ENCODE results near the gene PTPRK. TPM values are rescaled to one million over a fixed set of nuclear protein-coding genes. Genes with fewer than 3 reads are reported as not detected.

The PTPRK gene
- total RNA-seq, 1 experiment from 2014 or later = 34.2 TPM

- DNase-seq (ENCODE audit: low read depth, low spot score) = no peak
Observed at GRCh38 chr6:128443553-128443952, 76.8 kb downstream of the PTPRK start.

GRCh38 chr6:128439627-128440026, 80.8 kb downstream of the PTPRK start:
- TF ChIP-seq POLR2AphosphoS5 (IDR thresholded peaks at IDR 0.05; ENCODE audit: low read depth, low read length) = no peak
- Histone ChIP-seq H2AFZ (ENCODE audit: low read depth, low read length, poor library complexity, severe bottlenecking) (no peak overlapping the region), H3K36me3 (ENCODE audit: control insufficient read depth in 1 of 2, insufficient read depth in 2 of 2, low read length in 2 of 2) (no peaks in the 10 kb centered on the region), H3K9me3 (ENCODE audit: control insufficient read depth in 1 of 2, insufficient read depth in 1 of 2, low read depth in 1 of 2, low read length in 2 of 2) (no peaks in the 10 kb centered on the region), H3K9me2 (ENCODE audit: insufficient read depth) (no peaks in the 10 kb centered on the region), H3K4me3 (replicated peaks in 1 of 2; ENCODE audit: low read depth in 1 of 2, low read length in 2 of 2) (no peak overlapping the region), H3K27me3 (ENCODE audit: insufficient read depth, low read length) (no peaks in the 10 kb centered on the region), H3K4me1 (ENCODE audit: control insufficient read depth in 1 of 2, insufficient read depth in 2 of 2, low read length in 2 of 2) (peaks cover 0 to 7% of the 10 kb centered on the region in 2 experiments; a peak in 2 of 4 replicates), H4K20me1 (ENCODE audit: insufficient read depth) (no peaks in the 10 kb centered on the region), H3K4me2 (ENCODE audit: low read length) (no peak overlapping the region), H3K79me2 (ENCODE audit: insufficient read depth, low read length) (no peaks in the 10 kb centered on the region), H3K9ac (ENCODE audit: low read length) (no peak overlapping the region), H3K27ac (ENCODE audit: low read depth, low read length) (no peak overlapping the region)
- ChIA-PET RAD21 (ENCODE audit: low non-redundant PET in 1 of 2, low total read pairs in 2 of 2, uncharacterized antibody in 2 of 2, unreplicated experiment in 2 of 2) (no interaction called here), POLR2A (no interaction called here), CTCF (no interaction called here)
- DNase-seq (ENCODE audit: low read depth, low spot score) (no peak), ATAC-seq (no peak)
- no TSS peak for BruUV-seq (replicated peaks)
- intact Hi-C loops (cut with micrococcal nuclease) = no loop called here

More at GRCh38 chr6:128443553-128443952, 76.8 kb downstream of the PTPRK start:
- ChIA-PET CTCF (no interaction called here), POLR2A (no interaction called here), RAD21 (ENCODE audit: low non-redundant PET in 1 of 2, low total read pairs in 2 of 2, uncharacterized antibody in 2 of 2, unreplicated experiment in 2 of 2) (no interaction called here)
- Histone ChIP-seq H4K20me1 (ENCODE audit: insufficient read depth) (no peaks in the 10 kb centered on the region), H2AFZ (ENCODE audit: low read depth, low read length, poor library complexity, severe bottlenecking) (no peak overlapping the region), H3K36me3 (ENCODE audit: control insufficient read depth in 1 of 2, insufficient read depth in 2 of 2, low read length in 2 of 2) (no peaks in the 10 kb centered on the region), H3K4me2 (ENCODE audit: low read length) (no peak overlapping the region), H3K79me2 (ENCODE audit: insufficient read depth, low read length) (no peaks in the 10 kb centered on the region), H3K27ac (ENCODE audit: low read depth, low read length) (no peak overlapping the region), H3K9me2 (ENCODE audit: insufficient read depth) (no peaks in the 10 kb centered on the region), H3K9ac (ENCODE audit: low read length) (no peak overlapping the region), H3K9me3 (ENCODE audit: control insufficient read depth in 1 of 2, insufficient read depth in 1 of 2, low read depth in 1 of 2, low read length in 2 of 2) (no peaks in the 10 kb centered on the region), H3K27me3 (ENCODE audit: insufficient read depth, low read length) (no peaks in the 10 kb centered on the region), H3K4me1 (ENCODE audit: control insufficient read depth in 1 of 2, insufficient read depth in 2 of 2, low read length in 2 of 2) (peaks cover 0 to 8% of the 10 kb centered on the region in 2 experiments; a peak in 2 of 4 replicates), H3K4me3 (replicated peaks in 1 of 2; ENCODE audit: low read depth in 1 of 2, low read length in 2 of 2) (no peak overlapping the region)
- no TSS peak for BruUV-seq (replicated peaks)
- intact Hi-C loops (cut with micrococcal nuclease) = no loop called here
- ATAC-seq = no peak
- TF ChIP-seq EZH2 (IDR thresholded peaks at IDR 0.05) = no peak

- CTCF ChIA-PET = no interaction called here
- no peaks in the 10 kb centered on the region for H3K27me3 ChIP-seq (ENCODE audit: insufficient read depth, low read length)
- H3K9me3 ChIP-seq (ENCODE audit: control insufficient read depth in 1 of 2, insufficient read depth in 1 of 2, low read depth in 1 of 2, low read length in 2 of 2) = no peaks in the 10 kb centered on the region
- no peak overlapping the region for H2AFZ ChIP-seq (ENCODE audit: low read depth, low read length, poor library complexity, severe bottlenecking)
- no peak overlapping the region for H3K4me2 ChIP-seq (ENCODE audit: low read length)
- no peak for DNase-seq (ENCODE audit: low read depth, low spot score)
- ATAC-seq = no peak
- no peaks in the 10 kb centered on the region for H3K9me2 ChIP-seq (ENCODE audit: insufficient read depth)
- H3K79me2 ChIP-seq (ENCODE audit: insufficient read depth, low read length) = no peaks in the 10 kb centered on the region
- H3K27ac ChIP-seq (ENCODE audit: low read depth, low read length) = no peak overlapping the region
- no peaks in the 10 kb centered on the region for H4K20me1 ChIP-seq (ENCODE audit: insufficient read depth)
- H3K36me3 ChIP-seq (ENCODE audit: control insufficient read depth in 1 of 2, insufficient read depth in 2 of 2, low read length in 2 of 2) = no peaks in the 10 kb centered on the region
- H3K4me3 ChIP-seq (replicated peaks in 1 of 2; ENCODE audit: low read depth in 1 of 2, low read length in 2 of 2) = no peak overlapping the region
- RAD21 ChIA-PET (ENCODE audit: low non-redundant PET in 1 of 2, low total read pairs in 2 of 2, uncharacterized antibody in 2 of 2, unreplicated experiment in 2 of 2) = no interaction called here
- H3K9ac ChIP-seq (ENCODE audit: low read length) = no peak overlapping the region
- no peaks in the 10 kb centered on the region for H3K4me1 ChIP-seq (ENCODE audit: control insufficient read depth in 1 of 2, insufficient read depth in 2 of 2, low read length in 2 of 2)
- POLR2A ChIA-PET = no interaction called here
- intact Hi-C loops (cut with micrococcal nuclease) = no loop called here
- no TSS peak for BruUV-seq (replicated peaks)
- no peak for TF ChIP-seq POLR2AphosphoS5 (IDR thresholded peaks at IDR 0.05; ENCODE audit: low read depth, low read length)
- no peak for TF ChIP-seq EZH2phosphoT487 (IDR thresholded peaks at IDR 0.05; ENCODE audit: borderline replicate concordance)
- TF ChIP-seq YY1 (IDR thresholded peaks at IDR 0.05; ENCODE audit: extremely low read depth, insufficient replicate concordance, low read depth, low read length) = no peak
- TF ChIP-seq MAX (IDR thresholded peaks at IDR 0.05) = no peak
- TF ChIP-seq ELF1 (IDR thresholded peaks at IDR 0.05; ENCODE audit: borderline replicate concordance, low read depth) = no peak
- TF ChIP-seq RAD21 (IDR thresholded peaks at IDR 0.05; ENCODE audit: low read depth) = no peak
- no peak for TF ChIP-seq ZFX (IDR thresholded peaks at IDR 0.05)
- no peak for TF ChIP-seq CBX3 (IDR thresholded peaks at IDR 0.05; ENCODE audit: low read depth)
- no peak for TF ChIP-seq ZBTB33 (IDR thresholded peaks at IDR 0.05; ENCODE audit: extremely low read depth, insufficient replicate concordance, low read length)
- TF ChIP-seq SIN3A (IDR thresholded peaks at IDR 0.05; ENCODE audit: low read depth) = no peak
- no peak for TF ChIP-seq SP1 (IDR thresholded peaks at IDR 0.05; ENCODE audit: low read depth)
- no peak for TF ChIP-seq CEBPB (IDR thresholded peaks at IDR 0.05; ENCODE audit: low read depth)
- no peak for TF ChIP-seq SRF (IDR thresholded peaks at IDR 0.05; ENCODE audit: low read depth)
Observed at GRCh38 chr6:128438393-128438792, 82.0 kb downstream of the PTPRK start.
